ENCODE measurements around the gene TTC23L.

Gene TTC23L

DNA sequence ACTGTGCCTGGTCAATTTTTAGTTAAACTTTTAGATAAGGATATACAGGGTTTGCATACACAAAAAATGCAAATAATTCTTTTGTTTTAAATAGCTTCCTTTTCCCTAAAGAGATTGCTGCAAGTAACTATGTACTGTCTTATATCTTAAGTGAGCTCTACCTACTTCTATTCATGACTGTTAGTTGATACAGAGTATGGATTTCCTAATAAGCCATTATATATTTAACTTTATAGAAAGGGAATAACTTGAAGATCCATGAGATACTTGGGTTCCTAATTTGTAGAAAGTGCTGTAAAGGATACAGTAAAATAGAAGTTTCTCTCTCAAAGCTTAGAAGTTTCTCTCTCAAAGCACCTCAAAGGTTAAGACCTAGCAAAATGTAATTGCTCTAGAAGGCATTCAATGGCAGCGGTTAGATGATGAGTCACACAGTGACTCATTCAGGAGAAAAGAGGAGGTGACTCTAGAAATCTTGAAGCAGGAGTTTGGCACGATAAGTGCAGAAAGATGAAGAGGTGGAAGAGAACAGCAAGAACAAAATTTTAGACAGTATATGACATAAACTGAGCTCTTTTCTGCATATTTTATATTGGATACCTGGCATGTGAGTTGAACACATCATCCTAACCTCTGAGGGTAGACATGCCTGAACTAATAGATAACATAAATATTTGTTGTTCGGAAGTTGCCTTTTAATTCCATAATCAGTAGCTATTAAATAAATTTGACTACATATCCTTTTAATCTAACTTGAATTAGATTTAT is 84.9 kb downstream of the TTC23L start:
- DNase-seq: peak; percentile 84

DNA sequence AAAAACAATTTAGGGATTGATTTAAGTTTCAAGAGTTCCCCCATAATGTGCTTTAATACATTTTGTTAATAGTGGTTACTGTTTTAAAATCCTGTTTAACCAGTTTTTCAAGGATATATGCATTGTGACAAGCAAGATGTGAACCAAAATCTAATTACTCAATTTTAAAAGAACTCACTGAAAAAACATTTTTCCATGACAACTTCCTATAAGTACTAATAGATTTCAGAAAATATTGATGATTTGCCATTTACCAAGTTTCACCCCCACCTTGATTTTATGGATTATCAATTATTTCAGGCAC is 85.5 kb downstream of the TTC23L start:
- DNase-seq: no peak

DNA sequence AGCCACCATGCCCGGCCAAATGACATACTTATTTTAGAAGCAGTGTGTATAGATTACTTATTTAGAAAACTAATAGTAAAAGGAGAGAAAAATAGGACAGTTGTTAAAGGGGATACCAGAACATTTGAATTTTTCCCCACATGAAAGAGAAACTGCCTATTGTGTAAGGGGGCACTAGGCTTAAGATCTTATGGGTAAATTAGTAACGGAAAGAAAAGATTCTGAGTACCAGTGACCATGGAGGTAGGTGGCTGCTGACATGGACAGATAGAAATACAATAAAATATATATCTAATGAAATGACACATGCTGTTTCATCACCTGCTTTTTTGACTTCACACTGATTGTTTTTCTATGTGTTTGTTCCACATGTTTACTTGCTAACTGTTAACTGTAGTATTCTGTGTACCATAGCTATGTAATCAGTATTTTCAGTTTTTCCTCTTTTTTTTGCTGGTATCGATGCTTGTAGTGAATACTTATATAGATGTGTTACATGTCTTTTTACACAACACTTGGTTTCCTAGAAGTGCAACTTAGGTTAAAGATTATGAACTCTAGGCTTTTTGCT is 87.4 kb downstream of the TTC23L start:
- DNase-seq: no peak

DNA sequence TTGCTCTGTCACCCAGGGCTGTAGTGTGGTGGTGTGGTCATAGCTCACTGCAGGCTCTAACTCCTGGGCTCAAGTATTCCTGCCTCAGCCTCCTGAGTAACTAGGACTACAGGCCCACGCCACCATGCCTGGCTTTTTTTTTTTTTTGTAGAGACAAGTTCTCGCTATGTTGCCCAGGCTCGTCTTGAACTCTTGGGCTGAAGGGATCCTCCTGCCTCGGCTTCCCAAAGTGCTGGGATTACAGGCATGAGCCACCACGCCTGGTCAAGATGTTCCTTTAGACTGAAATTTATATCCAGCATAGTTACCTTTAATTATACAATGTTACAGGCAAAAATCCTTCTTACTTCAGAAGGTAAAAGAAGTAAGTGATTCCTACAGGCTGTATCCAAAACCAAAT is 88.8 kb downstream of the TTC23L start:
- no peak for DNase-seq

DNA sequence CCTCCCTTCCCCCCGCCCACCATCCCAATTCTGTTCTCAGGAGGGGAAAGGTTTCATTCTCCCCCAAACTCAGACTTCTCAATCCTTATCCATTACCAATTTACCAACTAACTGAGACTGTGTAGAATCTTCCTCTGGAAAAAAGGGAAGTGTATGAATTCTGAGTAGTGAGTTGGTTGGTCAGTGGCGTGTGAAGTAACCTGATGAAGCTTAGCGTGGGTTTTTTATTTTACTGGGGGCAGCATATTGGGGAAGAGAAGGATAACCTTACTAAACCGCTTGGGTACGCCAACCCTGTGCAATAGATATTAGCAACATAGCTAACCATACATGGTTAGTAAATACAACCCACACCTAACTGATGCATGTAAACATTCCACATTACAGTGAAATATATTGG is 89.3 kb downstream of the TTC23L start:
- no peak for DNase-seq

DNA sequence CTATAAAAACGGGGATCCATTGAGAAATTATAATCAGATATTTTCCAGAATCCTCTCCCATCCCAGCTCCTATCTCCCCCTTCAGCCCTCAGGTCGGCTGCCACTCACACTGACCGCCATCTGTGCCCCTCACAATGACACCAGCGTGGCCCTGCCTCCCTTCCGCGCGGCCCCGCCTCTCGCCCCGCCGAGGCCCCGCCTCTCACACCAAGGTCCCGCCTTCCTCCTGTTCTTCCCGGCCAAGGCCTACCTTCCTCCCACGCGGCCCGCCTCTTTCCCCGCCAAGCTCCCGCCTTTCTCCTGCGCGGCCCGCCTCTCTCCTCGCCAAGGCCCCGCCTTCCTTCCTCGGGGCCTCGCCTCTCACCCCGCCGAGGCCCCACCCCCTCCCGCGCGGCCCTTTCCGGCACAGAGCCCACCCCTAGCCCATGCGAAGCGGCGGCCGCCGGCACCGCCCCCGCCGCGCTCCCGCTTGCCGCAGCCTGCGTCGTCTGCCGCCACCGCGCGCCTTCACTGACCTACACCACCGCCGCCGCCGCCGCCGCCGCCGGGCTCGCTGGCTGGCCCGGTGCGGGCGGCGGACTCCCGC is 90.3 kb downstream of the TTC23L start, which contains the start of gene DNAJC21:
Gene DNAJC21, plus strand, starts transcription at position 426 of the 586 bp plus-strand sequence. CDS start 261 bp downstream, outside the sequence.
- peak; percentile 97 for DNase-seq

DNA sequence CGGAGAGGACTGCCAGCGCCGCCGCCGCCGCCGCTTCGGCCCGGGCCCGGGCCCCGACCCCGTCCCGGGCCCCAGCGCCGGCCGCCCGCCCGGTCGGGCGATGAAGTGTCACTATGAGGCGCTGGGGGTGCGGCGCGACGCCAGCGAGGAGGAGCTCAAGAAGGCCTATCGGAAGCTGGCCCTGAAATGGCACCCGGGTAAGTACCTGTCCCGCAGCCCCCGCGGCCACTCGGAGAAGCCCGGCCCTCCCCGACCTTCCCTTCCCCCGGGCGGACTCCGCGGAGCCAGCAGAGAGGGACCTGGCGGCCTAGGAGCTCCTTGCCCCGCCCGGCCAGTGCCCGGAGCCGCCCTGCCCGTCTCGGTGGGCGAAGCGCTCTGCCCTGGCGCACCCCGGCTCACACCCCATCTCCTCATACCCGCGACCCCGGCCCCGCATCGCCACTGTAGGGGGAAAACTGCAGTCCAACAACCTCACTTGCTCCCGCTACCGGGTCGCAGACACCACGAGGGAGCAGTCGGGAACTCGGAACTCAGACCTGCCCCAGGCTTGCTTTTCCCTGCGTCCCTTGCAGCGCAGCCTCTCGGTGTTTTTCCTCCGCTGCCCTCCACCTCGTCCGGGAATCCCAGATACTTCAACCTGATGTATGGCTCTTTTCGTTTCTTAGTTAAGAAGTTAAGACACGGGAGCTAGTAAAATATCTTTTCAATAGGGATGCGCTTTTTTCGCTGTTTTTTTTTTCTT is 90.9 kb downstream of the TTC23L start:
- DNase-seq: peak; percentile 74

DNA sequence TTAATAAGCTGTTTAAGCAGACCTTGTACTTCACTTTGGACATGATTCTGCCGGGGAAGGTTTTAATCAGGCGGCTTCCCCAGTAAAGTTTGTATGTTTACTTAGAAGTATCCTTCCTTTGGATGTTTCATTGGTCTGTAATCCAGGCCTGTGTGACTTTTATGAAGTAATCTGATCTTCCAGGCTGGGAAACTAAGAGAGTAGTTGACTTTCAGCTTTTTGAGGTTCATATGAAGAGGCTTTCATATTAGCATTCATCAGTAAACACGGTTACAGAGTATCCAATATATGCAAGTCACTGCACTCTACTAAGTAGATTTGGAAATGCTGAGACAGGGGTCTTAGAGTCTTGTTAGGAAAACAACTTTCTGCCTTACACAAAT is 91.5 kb downstream of the TTC23L start:
- DNase-seq: no peak

DNA sequence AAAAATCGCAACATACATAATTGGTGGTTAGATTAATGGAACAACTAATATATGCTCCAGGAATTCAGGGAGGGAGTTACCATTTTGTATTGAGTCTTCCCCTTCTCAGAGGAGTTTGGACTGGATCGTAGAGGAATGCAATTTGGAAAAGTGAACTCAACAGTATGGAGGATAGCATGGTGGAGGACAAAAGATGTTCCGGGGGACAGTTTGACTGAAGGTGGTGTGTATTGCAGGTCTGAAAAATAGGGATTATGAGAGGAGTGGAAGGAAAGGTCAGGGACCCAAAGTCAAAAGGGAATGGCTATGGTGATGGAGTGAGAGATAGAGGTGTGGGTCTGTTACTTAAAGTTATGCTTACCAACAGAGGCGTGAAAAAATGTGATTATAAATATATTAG is 91.9 kb downstream of the TTC23L start:
- no peak for DNase-seq

DNA sequence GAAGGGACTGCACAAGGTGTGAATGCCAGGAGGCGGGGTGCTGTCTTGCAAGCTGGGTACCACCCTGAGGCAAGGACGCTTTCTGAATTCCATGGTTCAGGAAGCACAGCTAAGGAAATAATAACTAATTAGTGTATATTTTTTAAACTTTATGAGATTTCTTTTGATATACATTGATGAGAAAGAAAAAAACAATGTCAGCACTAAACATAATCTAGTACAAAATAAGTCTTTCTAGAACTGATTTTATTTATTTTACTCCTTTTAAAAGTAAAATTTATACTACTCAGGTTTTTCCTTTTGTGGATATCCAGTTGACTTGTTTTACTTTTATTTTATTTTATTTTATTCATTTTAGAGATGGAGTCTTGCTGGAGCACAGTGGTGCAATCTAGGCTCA is 94.0 kb downstream of the TTC23L start:
- no peak for DNase-seq

DNA sequence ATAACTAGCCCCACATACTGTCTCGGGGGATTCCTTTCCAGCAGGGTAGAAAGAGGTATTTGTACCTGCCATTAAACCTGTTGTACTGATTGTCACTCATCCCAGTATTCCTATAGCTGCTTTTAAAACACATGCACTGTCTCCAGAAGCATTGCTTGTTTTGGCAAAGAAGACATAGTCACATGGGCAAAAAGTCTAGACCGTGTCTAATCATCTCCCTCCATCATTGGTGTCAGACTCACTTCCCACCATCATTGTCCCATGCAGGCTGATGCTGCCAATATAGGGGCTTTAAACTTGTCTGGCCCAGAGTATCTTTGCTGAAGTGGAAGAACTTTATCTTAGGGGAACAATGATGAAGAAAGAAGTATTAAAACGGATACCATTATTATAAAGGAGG is 103.0 kb downstream of the TTC23L start:
- no peak for DNase-seq

DNA sequence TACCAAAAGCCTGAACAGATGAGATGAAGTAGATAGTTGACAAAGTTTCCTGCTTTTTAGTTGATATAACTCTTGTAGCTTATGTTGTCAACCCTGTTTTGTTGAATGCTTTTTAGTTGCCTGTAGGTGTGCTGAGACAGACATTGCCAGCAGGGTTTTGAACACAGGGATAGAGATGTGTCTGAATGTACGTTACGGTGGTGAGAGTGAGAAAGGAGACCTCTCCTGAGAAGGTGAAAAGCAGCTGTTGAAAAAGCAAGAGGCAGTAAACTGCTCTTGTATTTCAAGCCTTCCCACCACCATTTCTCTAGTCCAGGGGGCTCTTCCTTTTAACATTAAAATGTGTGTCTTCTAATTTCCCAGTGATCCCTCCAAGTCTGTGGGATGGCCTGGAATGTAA is 105.1 kb downstream of the TTC23L start:
- DNase-seq: no peak

DNA sequence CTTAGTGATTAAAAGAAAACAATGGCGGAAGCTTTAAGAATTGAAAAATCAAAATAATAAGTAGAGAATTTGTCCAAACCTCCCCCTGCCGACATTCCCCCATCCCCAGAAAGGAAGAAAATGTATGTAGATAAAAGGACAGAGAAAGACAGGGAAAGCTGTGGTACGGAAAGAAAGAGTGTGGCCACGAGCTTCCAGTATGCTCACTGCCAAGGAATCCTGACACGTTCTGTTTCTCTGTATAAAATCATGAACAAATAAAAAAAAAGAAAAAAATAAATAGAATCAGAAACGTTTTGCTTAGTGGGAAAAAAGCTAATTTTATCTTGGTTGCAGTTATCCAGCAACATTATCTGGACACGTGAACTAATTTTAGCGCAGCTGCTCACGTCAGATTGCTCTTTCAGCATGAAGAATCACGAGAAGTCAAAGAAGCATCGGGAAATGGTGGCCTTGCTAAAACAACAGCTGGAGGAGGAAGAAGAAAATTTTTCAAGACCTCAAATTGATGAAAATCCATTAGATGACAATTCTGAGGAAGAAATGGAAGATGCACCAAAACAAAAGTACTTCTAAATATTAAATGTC is 105.6 kb downstream of the TTC23L start:
- no peak for DNase-seq

Measured in fibroblast of upper back skin (primary cell).